ENCODE measurements around the gene PLCB3. TPM values are rescaled to one million over a fixed set of nuclear protein-coding genes. Genes with fewer than 3 reads are reported as not detected.
A peak's percentile ranks its signal among the peaks of the same experiment; 100 is the strongest.
"Not testable (repeated sequence)": the region's sequence is repeated elsewhere in the genome, so short reads cannot be mapped to it uniquely, and the experiment has no call there.

The PLCB3 gene
- total and polyA plus RNA-seq, 5 donors from 2014 or later = 0.10 to 3.6 (median 0.31) TPM

- no peaks in the 10 kb centered on the region for H3K9me3 Mint-ChIP-seq
- H3K4me1 Mint-ChIP-seq = peaks cover 7 to 39% (median 16%) of the 10 kb centered on the region in 4 donors
- H3K27me3 Mint-ChIP-seq = peaks cover 13% of the 10 kb centered on the region
- H3K4me3 Mint-ChIP-seq = peak overlapping the region; percentile 95 to 99 (median 97)
- H3K9me3 ChIP-seq (ENCODE audit: control insufficient read depth in 2 of 2, low read length in 2 of 2) = no peaks in the 10 kb centered on the region
- H3K27ac Mint-ChIP-seq = peak overlapping the region; percentile 88 to 96 (median 95)
- no peaks in the 10 kb centered on the region for H3K27me3 ChIP-seq (ENCODE audit: control insufficient read depth, insufficient read depth, low read length)
- peak overlapping the region; percentile 77 for H3K4me3 ChIP-seq (ENCODE audit: low read depth, low read length)
- DNase-seq (peak; percentile 62 to 80 (median 72)), ATAC-seq (ENCODE audit: low read depth in 2 of 2) (peak; percentile 6)
- peak overlapping the region; percentile 79 for H3K27ac ChIP-seq (ENCODE audit: insufficient read depth, low read length, poor library complexity, severe bottlenecking)
- H3K36me3 Mint-ChIP-seq = no peaks in the 10 kb centered on the region
- H3K4me1 ChIP-seq (ENCODE audit: control insufficient read depth, insufficient read depth, low read length, poor library complexity, severe bottlenecking) = peaks cover 30% of the 10 kb centered on the region
- H3K36me3 ChIP-seq (ENCODE audit: control insufficient read depth, insufficient read depth, low read length) = no peaks in the 10 kb centered on the region
Observed at GRCh38 chr11:64305691-64306562, 54.6 kb downstream of the PLCB3 start.

DNA sequence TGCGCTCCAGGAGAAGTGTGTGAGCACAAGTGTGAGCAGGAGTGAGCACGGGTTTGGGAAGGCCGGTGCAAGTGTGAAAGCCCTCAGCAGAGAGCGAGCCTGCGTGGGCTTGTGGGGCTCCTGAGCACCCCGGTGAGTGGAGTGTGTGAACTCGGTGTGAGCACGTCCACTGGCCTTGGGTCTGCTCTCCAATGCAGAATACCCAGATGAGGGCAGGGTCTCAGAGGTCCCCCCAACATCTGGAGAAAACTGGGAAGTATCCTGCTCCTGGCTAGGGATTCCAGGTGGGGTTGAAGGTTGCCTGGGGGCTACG is 55.2 kb downstream of the PLCB3 start:
- H3K27me3 Mint-ChIP-seq = peaks cover 9% of the 10 kb centered on the region
- H3K27ac Mint-ChIP-seq = peak overlapping the region in 2 of 3 donors; percentile 95 to 96
- no peaks in the 10 kb centered on the region for H3K9me3 Mint-ChIP-seq
- Histone ChIP-seq H3K27ac (ENCODE audit: insufficient read depth, low read length, poor library complexity, severe bottlenecking) (peak overlapping the region; percentile 79), H3K4me3 (ENCODE audit: low read depth, low read length) (peak overlapping the region; percentile 77), H3K4me1 (ENCODE audit: control insufficient read depth, insufficient read depth, low read length, poor library complexity, severe bottlenecking) (peaks cover 26% of the 10 kb centered on the region), H3K27me3 (ENCODE audit: control insufficient read depth, insufficient read depth, low read length) (no peaks in the 10 kb centered on the region), H3K36me3 (ENCODE audit: control insufficient read depth, insufficient read depth, low read length) (no peaks in the 10 kb centered on the region), H3K9me3 (ENCODE audit: control insufficient read depth in 2 of 2, low read length in 2 of 2) (no peaks in the 10 kb centered on the region)
- peak overlapping the region; percentile 95 to 99 (median 97) for H3K4me3 Mint-ChIP-seq
- peaks cover 8 to 40% (median 14%) of the 10 kb centered on the region in 4 donors for H3K4me1 Mint-ChIP-seq
- no peak for DNase-seq
- no peaks in the 10 kb centered on the region for H3K36me3 Mint-ChIP-seq
- no peak for ATAC-seq (ENCODE audit: low read depth in 2 of 2)

- peak overlapping the region; percentile 77 for H3K4me3 ChIP-seq (ENCODE audit: low read depth, low read length)
Observed at GRCh38 chr11:64306876-64307622, 55.7 kb downstream of the PLCB3 start.

GRCh38 chr11:64307795-64308194 is 56.5 kb downstream of the PLCB3 start:
- not testable (repeated sequence) for DNase-seq; ATAC-seq (ENCODE audit: low read depth in 2 of 2); H3K4me3 ChIP-seq (ENCODE audit: low read depth, low read length); H3K27ac ChIP-seq (ENCODE audit: insufficient read depth, low read length, poor library complexity, severe bottlenecking); H3K27me3 ChIP-seq (ENCODE audit: control insufficient read depth, insufficient read depth, low read length); H3K36me3 ChIP-seq (ENCODE audit: control insufficient read depth, insufficient read depth, low read length); H3K36me3 Mint-ChIP-seq; H3K9me3 ChIP-seq (ENCODE audit: control insufficient read depth in 2 of 2, low read length in 2 of 2); H3K9me3 Mint-ChIP-seq; H3K27me3 Mint-ChIP-seq
- H3K4me1 ChIP-seq (ENCODE audit: control insufficient read depth, insufficient read depth, low read length, poor library complexity, severe bottlenecking) = peaks cover 26% of the 10 kb centered on the region
- peak overlapping the region; percentile 46 to 75 (median 68) for H3K4me3 Mint-ChIP-seq
- H3K27ac Mint-ChIP-seq = peak overlapping the region in 1 of 3 donors; percentile 71
- peaks cover 10 to 43% (median 16%) of the 10 kb centered on the region in 4 donors for H3K4me1 Mint-ChIP-seq

More at GRCh38 chr11:64306876-64307622, 55.7 kb downstream of the PLCB3 start:
- Histone ChIP-seq H3K36me3 (ENCODE audit: control insufficient read depth, insufficient read depth, low read length) (no peaks in the 10 kb centered on the region), H3K9me3 (ENCODE audit: control insufficient read depth in 2 of 2, low read length in 2 of 2) (no peaks in the 10 kb centered on the region), H3K4me1 (ENCODE audit: control insufficient read depth, insufficient read depth, low read length, poor library complexity, severe bottlenecking) (peaks cover 26% of the 10 kb centered on the region), H3K27ac (ENCODE audit: insufficient read depth, low read length, poor library complexity, severe bottlenecking) (peak overlapping the region; percentile 79), H3K27me3 (ENCODE audit: control insufficient read depth, insufficient read depth, low read length) (no peaks in the 10 kb centered on the region)
- Mint-ChIP-seq H3K4me1 (peaks cover 8 to 36% (median 14%) of the 10 kb centered on the region in 4 donors), H3K36me3 (no peaks in the 10 kb centered on the region), H3K27me3 (peaks cover 9% of the 10 kb centered on the region), H3K9me3 (no peaks in the 10 kb centered on the region), H3K27ac (peak overlapping the region; percentile 8 to 96 (median 95)), H3K4me3 (peak overlapping the region; percentile 70 to 97 (median 96))
- DNase-seq = no peak
- ATAC-seq (ENCODE audit: low read depth in 2 of 2) = no peak

- Histone ChIP-seq H3K4me1 (ENCODE audit: control insufficient read depth, insufficient read depth, low read length, poor library complexity, severe bottlenecking) (peaks cover 15% of the 10 kb centered on the region), H3K27ac (ENCODE audit: insufficient read depth, low read length, poor library complexity, severe bottlenecking) (no peak overlapping the region), H3K27me3 (ENCODE audit: control insufficient read depth, insufficient read depth, low read length) (no peaks in the 10 kb centered on the region), H3K9me3 (ENCODE audit: control insufficient read depth in 2 of 2, low read length in 2 of 2) (no peaks in the 10 kb centered on the region), H3K4me3 (ENCODE audit: low read depth, low read length) (no peak overlapping the region), H3K36me3 (ENCODE audit: control insufficient read depth, insufficient read depth, low read length) (peaks cover 4% of the 10 kb centered on the region)
- DNase-seq (no peak), ATAC-seq (ENCODE audit: low read depth in 2 of 2) (no peak)
- H3K4me1 Mint-ChIP-seq = peaks cover 0 to 42% (median 19%) of the 10 kb centered on the region in 4 donors
- H3K9me3 Mint-ChIP-seq = peaks cover 0 to 2% (median 0%) of the 10 kb centered on the region in 7 donors
- peak overlapping the region in 2 of 3 donors; percentile 62 to 73 for H3K27ac Mint-ChIP-seq
- peak overlapping the region in 1 of 4 donors; percentile 92 for H3K4me3 Mint-ChIP-seq
- no peaks in the 10 kb centered on the region for H3K27me3 Mint-ChIP-seq
- peaks cover 14% of the 10 kb centered on the region for H3K36me3 Mint-ChIP-seq
Observed at GRCh38 chr11:64312947-64313346, 61.6 kb downstream of the PLCB3 start.

DNA sequence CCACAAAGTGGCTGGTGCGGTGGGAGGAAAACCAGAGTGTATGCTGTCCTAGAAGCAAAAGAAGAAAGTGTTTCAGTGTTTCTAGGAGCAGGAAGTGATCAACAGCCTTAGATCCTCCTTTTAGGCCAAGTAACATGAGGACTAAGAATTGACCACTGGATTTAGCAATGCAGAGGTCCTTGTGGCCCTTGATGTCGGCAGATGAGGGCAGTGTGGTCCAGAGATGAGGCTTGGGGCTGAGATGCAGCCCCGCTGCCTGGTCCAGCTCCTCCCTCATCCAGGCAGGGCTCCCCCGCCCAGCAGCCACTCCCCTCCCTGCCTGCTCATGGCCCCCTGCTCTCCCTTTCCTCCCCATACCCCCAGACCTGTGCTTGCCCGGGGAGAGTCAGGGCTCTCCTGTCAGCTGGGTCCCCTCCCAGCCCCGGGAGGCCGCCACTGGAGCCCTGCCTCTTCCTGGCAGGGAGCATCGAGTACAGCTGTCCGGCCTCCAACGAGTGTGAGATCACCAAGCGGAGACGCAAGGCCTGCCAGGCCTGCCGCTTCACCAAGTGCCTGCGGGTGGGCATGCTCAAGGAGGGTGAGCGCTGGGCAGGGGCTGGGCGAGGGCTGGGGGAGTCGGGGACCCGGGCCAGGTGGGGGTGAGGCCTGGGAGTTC is 62.3 kb downstream of the PLCB3 start:
- no peaks in the 10 kb centered on the region for H3K27me3 ChIP-seq (ENCODE audit: control insufficient read depth, insufficient read depth, low read length)
- H3K9me3 ChIP-seq (ENCODE audit: control insufficient read depth in 2 of 2, low read length in 2 of 2) = no peaks in the 10 kb centered on the region
- Mint-ChIP-seq H3K4me3 (peak overlapping the region in 2 of 4 donors; percentile 31 to 92), H3K9me3 (peaks cover 0 to 2% (median 0%) of the 10 kb centered on the region in 7 donors), H3K27ac (peak overlapping the region in 1 of 3 donors; percentile 62), H3K27me3 (no peaks in the 10 kb centered on the region), H3K4me1 (peaks cover 0 to 48% (median 21%) of the 10 kb centered on the region in 4 donors), H3K36me3 (peaks cover 14% of the 10 kb centered on the region)
- peaks cover 20% of the 10 kb centered on the region for H3K4me1 ChIP-seq (ENCODE audit: control insufficient read depth, insufficient read depth, low read length, poor library complexity, severe bottlenecking)
- no peak overlapping the region for H3K4me3 ChIP-seq (ENCODE audit: low read depth, low read length)
- no peak overlapping the region for H3K27ac ChIP-seq (ENCODE audit: insufficient read depth, low read length, poor library complexity, severe bottlenecking)
- no peak for ATAC-seq (ENCODE audit: low read depth in 2 of 2)
- peaks cover 4% of the 10 kb centered on the region for H3K36me3 ChIP-seq (ENCODE audit: control insufficient read depth, insufficient read depth, low read length)
- no peak for DNase-seq

- Mint-ChIP-seq H3K4me3 (peak overlapping the region in 1 of 4 donors; percentile 80), H3K36me3 (peaks cover 14% of the 10 kb centered on the region), H3K27me3 (no peaks in the 10 kb centered on the region), H3K27ac (peak overlapping the region in 1 of 3 donors; percentile 81), H3K9me3 (peaks cover 0 to 2% (median 0%) of the 10 kb centered on the region in 7 donors), H3K4me1 (peaks cover 0 to 53% (median 26%) of the 10 kb centered on the region in 4 donors)
- ATAC-seq (ENCODE audit: low read depth in 2 of 2) = no peak
- Histone ChIP-seq H3K36me3 (ENCODE audit: control insufficient read depth, insufficient read depth, low read length) (peaks cover 4% of the 10 kb centered on the region), H3K4me3 (ENCODE audit: low read depth, low read length) (no peak overlapping the region), H3K4me1 (ENCODE audit: control insufficient read depth, insufficient read depth, low read length, poor library complexity, severe bottlenecking) (peaks cover 27% of the 10 kb centered on the region), H3K9me3 (ENCODE audit: control insufficient read depth in 2 of 2, low read length in 2 of 2) (no peaks in the 10 kb centered on the region), H3K27me3 (ENCODE audit: control insufficient read depth, insufficient read depth, low read length) (no peaks in the 10 kb centered on the region), H3K27ac (ENCODE audit: insufficient read depth, low read length, poor library complexity, severe bottlenecking) (no peak overlapping the region)
- DNase-seq = no peak
Observed at GRCh38 chr11:64314146-64314804, 62.9 kb downstream of the PLCB3 start.
